Measurements from ENCODE around the gene CD274. TPM values are rescaled to one million over a fixed set of nuclear protein-coding genes. Genes with fewer than 3 reads are reported as not detected.

CD274 gene
- total and polyA plus RNA-seq, 9 donors, result 0.57 to 6.7 (median 1.5) TPM

DNA sequence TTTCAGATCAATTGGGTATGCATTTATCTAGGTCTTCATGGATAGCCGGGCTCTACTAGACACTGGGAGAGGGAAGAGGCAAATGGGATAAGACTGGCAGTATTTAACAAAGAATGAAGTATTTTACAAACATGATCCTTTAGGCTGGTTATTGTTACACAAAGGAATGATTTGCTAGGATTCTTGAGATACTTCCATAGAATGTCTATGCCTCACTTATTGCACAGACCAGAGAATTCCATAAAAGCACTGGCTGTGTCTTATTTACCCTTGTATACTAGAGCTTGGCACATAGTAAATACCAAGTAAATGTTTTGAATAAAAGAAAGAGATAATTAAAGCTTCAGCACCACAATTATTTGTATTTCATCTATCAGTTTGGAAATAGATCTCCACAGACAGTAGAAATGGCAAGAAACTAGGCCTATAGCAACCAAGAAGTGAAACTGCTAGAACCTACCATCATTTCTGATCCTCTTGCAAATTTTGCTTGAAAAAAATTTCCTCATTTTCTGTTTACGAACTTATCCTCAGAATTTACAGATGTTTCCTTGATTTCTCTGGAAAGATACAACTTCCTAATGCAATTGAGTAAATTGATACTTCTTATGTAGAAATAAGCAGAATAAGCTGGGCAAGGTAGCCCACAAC is 63.7 kb downstream of the CD274 start:
- Histone ChIP-seq H3K36me3 (no peaks in the 10 kb centered on the region), H3K9me3 (no peaks in the 10 kb centered on the region), H3K27me3 (no peaks in the 10 kb centered on the region), H3K27ac (no peak overlapping the region), H3K4me1 (ENCODE audit: insufficient read depth) (peaks cover 2% of the 10 kb centered on the region), H3K4me3 (no peak overlapping the region)
- 95 to 97% (median 96%) methylated on average over 2 of the region's 2 CpGs for WGBS, 3 donors
- TF ChIP-seq EP300 (IDR thresholded peaks at IDR 0.05) (no peak), POLR2A (IDR thresholded peaks at IDR 0.05) (no peak)
- TF ChIP-seq, protein P1, sequence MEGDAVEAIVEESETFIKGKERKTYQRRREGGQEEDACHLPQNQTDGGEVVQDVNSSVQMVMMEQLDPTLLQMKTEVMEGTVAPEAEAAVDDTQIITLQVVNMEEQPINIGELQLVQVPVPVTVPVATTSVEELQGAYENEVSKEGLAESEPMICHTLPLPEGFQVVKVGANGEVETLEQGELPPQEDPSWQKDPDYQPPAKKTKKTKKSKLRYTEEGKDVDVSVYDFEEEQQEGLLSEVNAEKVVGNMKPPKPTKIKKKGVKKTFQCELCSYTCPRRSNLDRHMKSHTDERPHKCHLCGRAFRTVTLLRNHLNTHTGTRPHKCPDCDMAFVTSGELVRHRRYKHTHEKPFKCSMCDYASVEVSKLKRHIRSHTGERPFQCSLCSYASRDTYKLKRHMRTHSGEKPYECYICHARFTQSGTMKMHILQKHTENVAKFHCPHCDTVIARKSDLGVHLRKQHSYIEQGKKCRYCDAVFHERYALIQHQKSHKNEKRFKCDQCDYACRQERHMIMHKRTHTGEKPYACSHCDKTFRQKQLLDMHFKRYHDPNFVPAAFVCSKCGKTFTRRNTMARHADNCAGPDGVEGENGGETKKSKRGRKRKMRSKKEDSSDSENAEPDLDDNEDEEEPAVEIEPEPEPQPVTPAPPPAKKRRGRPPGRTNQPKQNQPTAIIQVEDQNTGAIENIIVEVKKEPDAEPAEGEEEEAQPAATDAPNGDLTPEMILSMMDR (IDR thresholded peaks at IDR 0.05), result no peak
- intact Hi-C loops (cut with DNase I), result loop anchor here in 2 of 4 donors (10.0 kb wide), 2 partner anchors 51 to 59 kb away; partner anchors contain the start of gene CD274 (in 1 of the 2)
- no peak for DNase-seq

- intact Hi-C loops (cut with DNase I), result loop anchor here in 2 of 4 donors (10.0 kb wide), 2 partner anchors 50 to 60 kb away; partner anchors contain the start of gene CD274 (in 1 of the 2)
- 85 to 89% (median 86%) methylated on average over 6 of the region's 6 CpGs for WGBS, 3 donors
- no peak for DNase-seq
These were observed 64.4 kb downstream of the CD274 start for GRCh38 chr9:5514617-5515260.

DNA sequence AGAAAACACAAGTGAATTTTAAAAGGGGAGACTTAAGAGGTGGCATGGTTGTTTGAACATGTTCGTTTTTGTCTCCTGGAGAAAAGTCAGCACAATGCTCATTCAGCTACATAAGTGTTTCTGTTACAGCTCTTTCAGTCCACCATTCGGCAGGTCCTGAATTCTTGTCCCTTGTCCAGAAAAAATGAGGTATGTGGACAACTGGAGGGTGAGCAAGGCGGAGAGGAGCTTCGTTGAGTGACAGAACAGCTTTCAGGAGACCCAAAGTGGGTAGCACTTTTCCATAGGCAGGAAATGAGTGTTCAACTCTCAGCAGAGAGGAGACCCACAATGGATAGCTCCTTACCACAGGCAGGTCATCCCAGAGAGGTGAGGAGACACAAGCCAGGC is 64.9 kb downstream of the CD274 start:
- H3K36me3 ChIP-seq, result no peaks in the 10 kb centered on the region
- no peak overlapping the region for H3K4me3 ChIP-seq
- 87 to 92% (median 90%) methylated on average over 4 of the region's 4 CpGs for WGBS, 3 donors
- H3K27ac ChIP-seq, result no peak overlapping the region
- no peaks in the 10 kb centered on the region for H3K9me3 ChIP-seq
- no peak for DNase-seq
- TF ChIP-seq, protein P1 (IDR thresholded peaks at IDR 0.05), result no peak
- TF ChIP-seq EP300 (IDR thresholded peaks at IDR 0.05) (no peak), POLR2A (IDR thresholded peaks at IDR 0.05) (no peak)
- H3K4me1 ChIP-seq (ENCODE audit: insufficient read depth), result no peaks in the 10 kb centered on the region
- no peaks in the 10 kb centered on the region for H3K27me3 ChIP-seq
- intact Hi-C loops (cut with DNase I), result loop anchor here in 2 of 4 donors (10.0 kb wide), 2 partner anchors 50 to 60 kb away; partner anchors contain the start of gene CD274 (in 1 of the 2)

More at GRCh38 chr9:5514617-5515260, 64.4 kb downstream of the CD274 start:
- no peak overlapping the region for H3K4me3 ChIP-seq
- H3K27ac ChIP-seq, result no peak overlapping the region
- no peaks in the 10 kb centered on the region for H3K9me3 ChIP-seq
- no peaks in the 10 kb centered on the region for H3K27me3 ChIP-seq
- H3K4me1 ChIP-seq (ENCODE audit: insufficient read depth), result peaks cover 2% of the 10 kb centered on the region
- no peaks in the 10 kb centered on the region for H3K36me3 ChIP-seq
- TF ChIP-seq, protein P1 (IDR thresholded peaks at IDR 0.05), result no peak
- TF ChIP-seq POLR2A (IDR thresholded peaks at IDR 0.05), result no peak
- TF ChIP-seq EP300 (IDR thresholded peaks at IDR 0.05), result no peak

GRCh38 chr9:5516453-5517220 is 66.3 kb downstream of the CD274 start:
- DNase-seq, result no peak
- no peak for TF ChIP-seq POLR2A (IDR thresholded peaks at IDR 0.05)
- TF ChIP-seq EP300 (IDR thresholded peaks at IDR 0.05), result no peak
- TF ChIP-seq, protein P1 (IDR thresholded peaks at IDR 0.05), result no peak
- Histone ChIP-seq H3K27me3 (no peaks in the 10 kb centered on the region), H3K9me3 (no peaks in the 10 kb centered on the region), H3K4me1 (ENCODE audit: insufficient read depth) (no peaks in the 10 kb centered on the region), H3K36me3 (no peaks in the 10 kb centered on the region), H3K4me3 (no peak overlapping the region), H3K27ac (no peak overlapping the region)
- WGBS, 3 donors, result 89 to 93% (median 93%) methylated on average over 10 of the region's 10 CpGs
- intact Hi-C loops (cut with DNase I), result loop anchor here in 2 of 4 donors (10.0 kb wide), 2 partner anchors 48 to 62 kb away; partner anchors contain the start of gene CD274 (in 1 of the 2)
